Medulla oblongata (tissue), 1 donor: ENCODE measurements around the gene TPP2.

Source experiments
- DNase-seq: peaks from one replicate; pipeline ENCODE4 v3.0.0-alpha.2; 2015; ENCODE audit errors: extremely low spot score

TPP2 gene

DNA sequence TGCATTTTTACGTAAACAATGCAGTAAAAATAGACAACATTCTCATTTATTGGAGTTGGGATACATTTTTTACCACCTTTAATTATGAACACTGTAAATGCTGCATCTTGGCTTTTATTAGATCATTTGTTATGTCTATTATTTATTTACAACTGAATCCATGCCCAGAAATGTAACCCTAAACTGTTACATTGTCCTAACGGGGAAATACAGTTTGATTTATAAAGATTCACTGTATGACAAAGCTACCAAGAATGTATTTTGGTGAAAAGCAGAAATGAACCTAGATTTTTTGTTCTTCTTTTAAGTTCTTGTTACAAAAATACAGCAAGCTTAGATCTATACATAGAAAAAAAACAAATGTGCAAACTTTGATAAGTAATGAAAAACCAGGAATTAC, 97.0 kb downstream of the TPP2 start:
- DNase-seq: no peak

- no peak for DNase-seq
These were observed 98.2 kb downstream of the TPP2 start, which contains the start of gene METTL21C for GRCh38 chr13:102694937-102695336. Gene METTL21C (minus strand): TSS chr13:102695044. CDS start chr13:102694498, 546 bp downstream.

DNA sequence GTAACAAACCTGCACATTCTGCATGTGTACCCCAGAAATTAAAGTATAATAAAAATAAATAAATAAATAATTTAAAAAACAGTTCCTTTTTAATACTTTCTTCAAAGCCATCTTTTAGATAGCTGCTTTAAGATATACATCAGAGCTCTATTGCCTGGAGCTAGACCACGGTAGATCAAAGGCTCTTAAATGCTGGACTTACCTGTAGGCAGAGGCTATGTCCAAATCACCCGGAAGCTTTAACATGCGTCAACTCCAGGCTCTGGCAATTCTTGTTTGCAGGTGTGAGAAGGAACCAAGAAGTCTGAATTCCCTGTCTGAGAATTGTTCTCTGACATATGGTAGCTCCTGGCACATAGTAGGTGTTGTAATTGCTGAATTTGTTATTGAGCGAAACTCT, 99.7 kb downstream of the TPP2 start:
- no peak for DNase-seq

DNA sequence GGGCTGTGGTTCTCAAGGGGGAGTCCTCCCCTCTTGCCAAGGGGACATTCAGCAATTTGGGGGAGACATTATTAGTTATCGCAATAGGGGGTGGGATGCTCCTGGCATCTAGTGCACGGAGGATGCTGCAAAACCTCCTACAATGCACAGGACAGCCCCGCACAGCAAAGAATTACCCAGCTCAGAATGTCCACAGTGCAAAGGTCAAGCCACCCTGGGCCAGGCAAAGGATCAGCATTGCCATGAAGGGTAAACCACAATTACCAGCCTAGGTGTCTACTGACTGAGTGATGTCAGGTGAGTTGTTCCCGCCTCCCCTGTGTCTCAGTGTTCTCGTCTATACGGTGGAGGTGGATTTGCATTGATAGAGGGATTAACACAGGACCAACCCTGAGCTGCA, 100.5 kb downstream of the TPP2 start:
- no peak for DNase-seq

GRCh38 chr13:102697929-102698648, 101.3 kb downstream of the TPP2 start:
- no peak for DNase-seq

- DNase-seq: no peak
These were observed 101.8 kb downstream of the TPP2 start for GRCh38 chr13:102698649-102698980.

GRCh38 chr13:102699504-102699903, 102.7 kb downstream of the TPP2 start:
- DNase-seq: no peak

DNA sequence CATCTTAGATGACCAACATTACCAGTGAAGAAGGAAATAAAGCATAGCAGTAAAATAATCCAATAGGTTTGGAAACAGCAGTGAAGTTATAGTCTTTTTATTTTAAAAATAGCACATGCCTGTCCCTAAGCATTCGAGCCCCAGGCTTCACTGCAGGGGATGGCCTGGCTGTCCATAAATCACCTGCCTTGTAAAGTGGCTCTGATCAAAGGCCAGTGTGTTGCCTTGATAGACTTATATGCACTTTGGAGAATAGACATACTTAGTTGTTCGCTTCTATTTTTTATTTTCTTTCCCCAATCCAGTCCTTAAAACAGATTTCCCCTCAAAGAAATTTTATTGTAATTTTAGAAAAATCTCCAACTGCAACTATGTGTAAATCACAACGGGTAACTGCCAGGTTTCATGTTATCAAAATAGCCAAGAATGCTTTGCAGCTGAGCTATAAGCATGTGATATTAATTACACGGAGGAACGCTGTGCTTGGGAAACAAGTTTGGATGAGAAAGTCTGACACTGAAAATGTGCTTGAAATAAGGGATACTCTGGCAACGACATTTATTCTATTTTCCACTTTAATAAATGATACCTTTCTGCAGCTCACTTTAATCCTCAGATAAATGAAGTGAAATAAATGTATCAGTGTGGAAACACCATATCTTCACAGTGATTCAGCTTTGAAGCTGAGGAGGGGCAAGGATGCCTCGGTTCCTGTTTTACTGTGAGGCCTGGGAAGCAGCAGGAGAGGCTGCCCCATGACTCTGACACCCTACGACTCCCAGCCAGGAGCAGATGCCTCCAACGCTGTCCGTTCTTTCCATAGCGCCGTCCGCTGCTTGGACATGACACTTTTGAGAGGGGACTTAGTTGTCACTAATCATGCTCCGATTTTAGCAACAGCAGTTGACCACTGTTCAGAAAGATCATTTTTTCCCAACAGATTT, 103.6 kb downstream of the TPP2 start:
- DNase-seq: no peak

DNA sequence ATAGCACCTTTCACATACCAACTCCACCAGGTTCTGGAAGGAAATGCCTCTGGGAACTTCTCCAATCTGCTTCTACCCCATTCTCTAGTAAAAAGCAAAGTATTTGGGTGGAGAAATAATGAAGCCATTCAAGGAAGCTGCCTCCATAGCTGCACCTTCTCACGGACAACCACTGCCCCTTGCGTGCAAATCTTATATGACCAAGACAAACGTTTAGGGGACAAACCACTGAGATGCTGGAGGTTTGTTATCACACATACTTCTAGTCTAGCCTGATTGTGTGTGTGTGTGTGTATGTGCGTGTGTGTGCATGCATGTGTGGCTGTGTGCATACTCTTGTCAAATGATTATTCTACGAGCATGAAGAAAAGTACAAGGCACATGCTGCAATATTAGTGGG, 104.5 kb downstream of the TPP2 start:
- no peak for DNase-seq

DNA sequence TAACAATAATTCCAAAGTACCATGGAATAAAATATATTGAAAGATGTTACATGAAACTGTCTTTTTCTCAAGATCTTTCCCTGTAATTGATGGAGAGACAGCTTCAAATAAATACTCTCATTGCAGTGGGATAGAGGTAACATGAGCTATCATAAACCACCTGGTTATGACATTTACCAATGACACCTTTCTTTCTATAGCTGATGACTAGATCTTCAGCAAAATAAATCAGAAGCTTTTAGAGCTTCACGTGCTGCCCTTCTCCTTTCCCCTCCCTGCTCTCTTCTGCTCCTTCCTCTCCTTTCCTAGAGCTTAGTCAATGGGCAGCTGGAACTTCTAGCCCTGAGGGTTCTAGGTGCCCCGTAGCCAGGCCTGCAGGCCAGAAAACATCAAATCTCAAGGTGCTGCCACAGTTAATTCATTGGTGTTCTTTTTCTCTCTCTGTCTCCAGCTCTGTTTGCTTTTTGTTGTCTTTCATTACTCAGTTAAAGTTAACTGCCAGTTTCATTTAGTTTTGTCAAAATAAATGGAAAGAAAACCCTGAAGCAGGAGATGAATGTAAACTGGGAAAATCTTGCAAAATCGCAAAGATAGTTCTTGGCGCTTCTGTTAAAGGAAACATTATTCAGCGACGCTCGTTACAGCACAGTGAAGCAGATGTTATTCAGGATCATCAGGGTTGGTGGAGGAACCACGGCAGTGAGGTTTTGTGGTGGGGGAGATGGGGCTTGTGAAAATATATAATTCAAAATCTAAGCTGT, 106.4 kb downstream of the TPP2 start:
- no peak for DNase-seq

- DNase-seq: no peak
These were observed 106.9 kb downstream of the TPP2 start for GRCh38 chr13:102703726-102704035.

DNA sequence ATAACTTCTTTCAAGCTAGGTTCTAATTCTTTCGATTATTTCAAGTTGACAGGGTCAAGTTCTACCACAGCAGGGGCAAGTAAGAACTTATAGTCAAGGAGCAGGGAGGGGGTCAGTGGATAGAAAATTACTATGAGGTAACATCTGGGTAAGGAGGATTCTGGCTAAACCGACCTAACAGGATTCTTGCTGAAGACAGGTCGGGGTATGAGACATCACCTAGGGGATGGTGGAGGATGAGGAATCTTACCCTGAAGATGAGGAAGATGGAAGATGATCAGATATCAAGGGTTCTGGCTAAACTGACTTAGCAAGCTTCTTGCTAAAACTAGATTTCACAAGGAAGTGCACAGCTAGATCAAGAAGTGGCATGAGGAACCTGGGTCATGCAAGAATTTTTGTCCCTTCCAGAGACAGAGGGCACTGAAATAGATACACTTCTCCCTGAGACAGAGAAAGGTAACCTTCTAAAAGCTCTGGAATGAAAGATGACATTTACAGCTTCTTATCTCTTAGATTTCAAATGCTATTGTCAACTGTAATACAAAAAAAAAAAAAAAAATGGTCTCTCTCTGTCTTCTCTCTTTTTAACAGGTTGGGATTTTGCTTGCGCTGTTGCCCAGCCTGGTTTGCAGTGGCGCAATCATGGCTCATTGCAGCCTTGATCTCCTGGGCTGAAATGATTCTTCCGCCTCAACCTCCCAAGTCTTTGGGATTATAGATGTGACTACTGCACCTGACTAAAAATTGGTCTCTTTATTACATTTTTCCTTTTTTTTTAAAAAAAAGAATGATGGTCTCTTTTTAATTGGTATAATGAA, 107.7 kb downstream of the TPP2 start:
- DNase-seq: no peak

DNA sequence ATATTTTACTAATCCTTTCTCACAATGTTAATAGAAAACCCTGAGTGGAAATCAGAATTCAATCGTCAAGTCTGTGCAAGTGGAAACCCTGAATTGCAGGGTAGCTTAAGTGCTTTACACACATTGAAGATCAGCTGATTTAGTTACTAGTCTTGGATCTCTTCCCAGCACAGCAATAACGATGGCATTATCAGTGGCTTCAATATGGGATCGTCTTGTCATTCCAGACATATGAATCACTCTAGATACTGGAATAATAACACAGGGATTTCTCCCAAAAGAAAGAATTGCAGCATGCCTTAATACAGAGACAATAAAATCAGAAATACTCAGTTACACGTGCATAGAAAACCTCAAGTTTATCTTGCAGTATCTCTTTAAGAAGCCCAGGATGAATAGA, 110.7 kb downstream of the TPP2 start:
- peak; percentile 26 for DNase-seq

GRCh38 chr13:102708211-102708610, 111.4 kb downstream of the TPP2 start:
- DNase-seq: no peak

- DNase-seq: no peak
These were observed 112.2 kb downstream of the TPP2 start for GRCh38 chr13:102708991-102709390.

GRCh38 chr13:102709536-102709935, 112.8 kb downstream of the TPP2 start:
- no peak for DNase-seq

- no peak for DNase-seq
These were observed 113.5 kb downstream of the TPP2 start for GRCh38 chr13:102710261-102710679.

DNA sequence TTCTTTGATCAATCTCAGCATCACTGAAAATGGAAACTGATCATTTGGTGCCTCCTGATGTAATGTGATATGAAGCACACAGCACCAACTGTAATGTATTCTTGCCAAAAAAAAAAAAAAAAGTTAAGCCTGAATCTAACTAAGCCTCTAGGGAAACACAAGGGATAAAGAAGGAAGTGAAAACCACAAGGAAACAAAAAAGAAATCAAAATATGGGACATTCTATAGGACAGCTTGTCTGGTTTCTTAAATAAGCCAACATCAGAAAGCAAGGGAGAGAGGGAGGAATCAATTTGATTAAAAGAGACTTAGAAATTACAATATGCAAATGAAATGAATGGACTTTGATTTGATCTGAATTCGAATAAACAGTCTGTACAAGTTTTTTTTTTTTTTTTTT, 118.7 kb downstream of the TPP2 start:
- no peak for DNase-seq

DNA sequence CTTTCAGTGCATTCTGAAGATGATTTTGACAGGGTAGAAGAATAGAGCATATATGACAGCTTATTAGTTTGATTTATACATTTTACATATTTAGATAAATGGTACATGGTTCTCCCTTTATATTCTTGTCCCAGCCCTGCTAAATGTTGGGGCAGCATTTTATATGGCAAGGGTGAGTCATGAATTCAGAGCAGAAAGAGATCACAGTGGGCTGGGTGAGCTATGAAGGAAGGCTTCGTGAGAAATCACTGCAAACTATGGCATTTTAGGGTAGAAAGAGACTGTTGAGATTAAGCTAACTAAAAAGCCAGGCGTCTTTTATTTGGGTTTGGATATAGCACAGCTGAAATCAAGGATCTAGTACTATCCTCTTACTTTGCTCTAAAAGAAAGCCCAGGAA, 122.0 kb downstream of the TPP2 start:
- no peak for DNase-seq

DNA sequence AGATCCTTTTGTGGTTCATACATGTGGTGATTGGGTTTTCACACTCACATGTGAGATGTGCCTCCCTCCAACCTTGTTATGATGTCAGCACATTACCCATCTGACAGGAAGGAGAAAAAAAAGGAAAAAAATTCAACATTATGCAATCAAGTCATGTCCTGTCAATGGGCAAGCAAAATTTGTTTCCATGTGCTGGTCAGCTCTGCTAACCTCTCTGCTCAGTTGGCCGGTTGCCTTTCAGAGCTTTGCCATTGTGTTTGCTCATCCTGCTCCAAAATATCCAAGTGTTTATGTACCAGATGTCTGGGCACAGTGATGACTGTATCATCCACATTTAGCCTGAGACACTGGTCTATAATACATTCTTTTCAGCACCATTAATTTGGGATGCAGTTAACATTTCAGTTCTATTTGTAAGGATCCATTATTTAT, 125.0 kb downstream of the TPP2 start:
- peak; percentile 78 for DNase-seq

DNA sequence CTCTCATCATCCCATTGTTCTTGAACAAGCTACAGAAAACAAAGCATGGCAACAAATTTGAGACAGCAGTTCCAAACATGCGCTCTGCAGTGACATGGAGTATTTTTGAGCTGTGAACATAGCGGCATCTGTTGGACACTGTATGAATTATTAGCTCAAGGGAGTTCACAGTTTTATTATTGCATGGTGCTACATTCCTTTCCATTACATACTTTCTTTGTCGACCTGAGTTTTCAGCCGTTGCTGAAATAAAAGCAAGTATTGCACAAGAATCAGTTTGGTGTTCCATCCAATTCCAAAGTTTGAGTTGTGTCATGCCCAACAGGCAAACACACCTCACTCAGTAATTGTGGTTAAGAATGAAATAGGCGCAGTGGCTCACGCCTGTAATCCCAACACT, 128.1 kb downstream of the TPP2 start:
- DNase-seq: peak; percentile 52

DNA sequence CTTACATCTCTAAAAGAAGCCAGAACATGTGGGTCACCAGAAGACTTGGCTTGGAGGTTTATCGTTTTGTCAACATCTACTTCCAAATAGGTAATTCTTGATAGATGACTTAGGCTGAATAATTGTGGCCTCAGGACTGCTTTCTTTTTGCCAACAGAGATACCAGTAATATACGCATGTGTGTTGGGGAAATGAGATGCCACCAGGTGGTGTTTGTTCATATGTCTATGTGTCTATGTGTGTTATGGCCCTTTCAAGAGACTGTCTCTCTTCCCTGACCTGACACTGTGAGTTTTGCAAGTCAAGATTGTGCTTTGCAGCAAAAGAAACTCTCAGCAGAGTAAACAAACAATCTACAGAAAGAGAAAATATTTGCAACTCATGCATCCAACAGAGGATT, 129.6 kb downstream of the TPP2 start:
- DNase-seq: no peak
